Left forelimb (tissue), 1 donor: ENCODE results near the gene PPP3R2.
"Not testable (repeated sequence)": the region's sequence is repeated elsewhere in the genome, so short reads cannot be mapped to it uniquely, and the experiment has no call there.

Experiments
- DNase-seq: peaks from one replicate; pipeline ENCODE4 v3.0.0-alpha.2; 2018; ENCODE audit warnings: low spot score

Gene PPP3R2

GRCh38 chr9:101587332-101588043 lies 7.3 kb downstream of the PPP3R2 start:
- DNase-seq, result no peak

- DNase-seq, result no peak
Measured at GRCh38 chr9:101586651-101587050, 8.1 kb downstream of the PPP3R2 start.

- DNase-seq, result no peak
Measured at GRCh38 chr9:101585740-101586139, 9.0 kb downstream of the PPP3R2 start.

- no peak for DNase-seq
Measured at GRCh38 chr9:101582553-101582952, 12.2 kb downstream of the PPP3R2 start.

- DNase-seq, result no peak
Measured at GRCh38 chr9:101579711-101580545, 14.8 kb downstream of the PPP3R2 start.

GRCh38 chr9:101578378-101578777 lies 16.4 kb downstream of the PPP3R2 start:
- no peak for DNase-seq

GRCh38 chr9:101574731-101575333 lies 19.9 kb downstream of the PPP3R2 start:
- no peak for DNase-seq

GRCh38 chr9:101572316-101572715 lies 22.5 kb downstream of the PPP3R2 start:
- no peak for DNase-seq

GRCh38 chr9:101571114-101571513 lies 23.7 kb downstream of the PPP3R2 start:
- DNase-seq, result no peak

GRCh38 chr9:101569741-101570501 lies 24.8 kb downstream of the PPP3R2 start:
- DNase-seq, result no peak

GRCh38 chr9:101567725-101568350 lies 26.9 kb downstream of the PPP3R2 start:
- no peak for DNase-seq

GRCh38 chr9:101566904-101567724 lies 27.7 kb downstream of the PPP3R2 start:
- DNase-seq, result no peak

GRCh38 chr9:101564252-101564651 lies 30.5 kb downstream of the PPP3R2 start:
- no peak for DNase-seq

- no peak for DNase-seq
Measured at GRCh38 chr9:101562966-101563365, 31.8 kb downstream of the PPP3R2 start.

GRCh38 chr9:101561740-101562139 lies 33.0 kb downstream of the PPP3R2 start:
- no peak for DNase-seq

GRCh38 chr9:101549472-101550098 lies 45.2 kb downstream of the PPP3R2 start:
- not testable (repeated sequence) for DNase-seq

GRCh38 chr9:101543098-101543735 lies 51.6 kb downstream of the PPP3R2 start:
- DNase-seq, result no peak
